WTC11 (cell line): ENCODE data around the gene ABHD17B. TPM values are rescaled to one million over a fixed set of nuclear protein-coding genes. Genes with fewer than 3 reads are reported as not detected.

Source experiments
- ATAC-seq: fragments of 200-7000 bp; cut with Tn5 transposase; 2 replicates; pipeline ENCODE4 v1.10.0; 2021; ENCODE audit warnings: mild to moderate bottlenecking, moderate library complexity
- CTCF ChIA-PET: fragments of 300-600 bp; sonication (Branson Sonifier 250); formaldehyde crosslinking; loops from one replicate; lab custom pipeline; 2021; ENCODE audit warnings: antibody characterized with exemption; lab: Charles Lee
- POLR2A ChIA-PET: fragments of 350-600 bp; sonication (Branson Sonifier 250); formaldehyde crosslinking; loops from one replicate; lab custom pipeline; 2021; ENCODE audit warnings: antibody characterized with exemption; lab: Charles Lee
- DNase-seq: peaks from one replicate; pipeline ENCODE4 v3.0.0; 2021; ENCODE audit warnings: low spot score
- H3K27ac Mint-ChIP-seq: 2 replicates; pipeline ENCODE4 v1.8.0; 2021; ENCODE audit warnings: mixed read lengths
- H3K27me3 Mint-ChIP-seq: 2 replicates; pipeline ENCODE4 v1.8.0; 2021; ENCODE audit warnings: low read depth, mild to moderate bottlenecking, moderate library complexity, mixed read lengths
- H3K36me3 Mint-ChIP-seq: 2 replicates; pipeline ENCODE4 v1.8.0; 2021; ENCODE audit warnings: mixed read lengths
- H3K4me1 Mint-ChIP-seq: 2 replicates; pipeline ENCODE4 v1.8.0; 2022; ENCODE audit warnings: mixed read lengths
- H3K4me3 Mint-ChIP-seq: 2 replicates; pipeline ENCODE4 v1.8.0; 2021; ENCODE audit warnings: mild to moderate bottlenecking, moderate library complexity, mixed read lengths
- H3K9me3 Mint-ChIP-seq: 2 replicates; pipeline ENCODE4 v1.8.0; 2021; ENCODE audit warnings: mixed read lengths
- AR ChIP-seq: fragments of 250-450 bp; sonication (Bioruptor Pico); IDR thresholded peaks from 2 replicates; pipeline ENCODE4 v1.9.0; 2021; ENCODE audit warnings: mild to moderate bottlenecking
- ATF1 ChIP-seq: sonication (generic); formaldehyde crosslinking; IDR thresholded peaks from 2 replicates; pipeline ENCODE4 v1.8.1; 2023; ENCODE audit warnings: mild to moderate bottlenecking, moderate library complexity, missing genetic modification reagents
- ATF2 ChIP-seq: sonication (generic); formaldehyde crosslinking; IDR thresholded peaks from 2 replicates; pipeline ENCODE4 v1.8.1; 2022; ENCODE audit warnings: low read depth, missing genetic modification reagents, borderline replicate concordance
- ATF6 ChIP-seq: sonication (generic); formaldehyde crosslinking; IDR thresholded peaks from 2 replicates; pipeline ENCODE4 v1.8.1; 2023; ENCODE audit warnings: mild to moderate bottlenecking, missing genetic modification reagents
- ELF4 ChIP-seq: sonication (generic); formaldehyde crosslinking; IDR thresholded peaks from 2 replicates; pipeline ENCODE4 v1.8.1; 2022; ENCODE audit warnings: low read depth, mild to moderate bottlenecking, moderate library complexity, missing genetic modification reagents
- FOXK1 ChIP-seq: sonication (generic); formaldehyde crosslinking; IDR thresholded peaks from 2 replicates; pipeline ENCODE4 v1.8.0; 2022; ENCODE audit warnings: mild to moderate bottlenecking, moderate library complexity, missing genetic modification reagents
- HMGA2 ChIP-seq: fragments of 250-450 bp; sonication (Bioruptor Pico); IDR thresholded peaks from 2 replicates; pipeline ENCODE4 v1.4.0; 2021; ENCODE audit warnings: mild to moderate bottlenecking, moderate library complexity
- RORB ChIP-seq: fragments of 250-450 bp; sonication (Bioruptor Pico); IDR thresholded peaks from 2 replicates; pipeline ENCODE4 v1.9.0; 2021; ENCODE audit warnings: mild to moderate bottlenecking
- SMAD3 ChIP-seq: sonication (generic); formaldehyde crosslinking; IDR thresholded peaks from 2 replicates; pipeline ENCODE4 v1.8.0; 2022; ENCODE audit warnings: missing genetic modification reagents, mild to moderate bottlenecking, borderline replicate concordance
- USF2 ChIP-seq: sonication (generic); formaldehyde crosslinking; IDR thresholded peaks from 2 replicates; pipeline ENCODE4 v1.8.1; 2023; ENCODE audit warnings: mild to moderate bottlenecking, missing genetic modification reagents, moderate library complexity
- ZBTB21 ChIP-seq: sonication (generic); formaldehyde crosslinking; IDR thresholded peaks from 2 replicates; pipeline ENCODE4 v1.8.1; 2023; ENCODE audit warnings: mild to moderate bottlenecking, missing genetic modification reagents, borderline replicate concordance
- ZNF219 ChIP-seq: sonication (generic); formaldehyde crosslinking; IDR thresholded peaks from 2 replicates; pipeline ENCODE4 v1.8.0; 2023; ENCODE audit warnings: missing genetic modification reagents, mild to moderate bottlenecking, borderline replicate concordance
- ZSCAN18 ChIP-seq: fragments of 250-450 bp; sonication (Bioruptor Pico); IDR thresholded peaks from 2 replicates; pipeline ENCODE4 v2.1.2; 2022; ENCODE audit warnings: mild to moderate bottlenecking, moderate library complexity
- total RNA-seq: library from RNA; stranded (reverse); gene quantifications from 3 replicates; pipeline ENCODE4 v1.2.3, GENCODE V29; 2021
- TF ChIP-seq, protein P1 (sequence below): fragments of 200-600 bp; IDR thresholded peaks from 2 replicates; pipeline ENCODE4 v1.8.0; 2022; ENCODE audit warnings: antibody characterized with exemption
- TF ChIP-seq, protein P2 (sequence below): fragments of 250-450 bp; sonication (Bioruptor Pico); IDR thresholded peaks from 2 replicates; pipeline ENCODE4 v1.9.0; 2021; ENCODE audit warnings: moderate library complexity, mild to moderate bottlenecking, inconsistent platforms, borderline replicate concordance
- TF ChIP-seq, protein P3 (sequence below): sonication (generic); formaldehyde crosslinking; IDR thresholded peaks from 2 replicates; pipeline ENCODE4 v1.8.1; 2023; ENCODE audit warnings: mild to moderate bottlenecking, missing genetic modification reagents
- TF ChIP-seq, protein P4 (sequence below): sonication (generic); formaldehyde crosslinking; IDR thresholded peaks from 2 replicates; pipeline ENCODE4 v1.8.1; 2023; ENCODE audit warnings: mild to moderate bottlenecking, missing genetic modification reagents, moderate library complexity

ABHD17B gene
- total RNA-seq, 1 experiment from 2014 or later = 56.6 TPM

DNA sequence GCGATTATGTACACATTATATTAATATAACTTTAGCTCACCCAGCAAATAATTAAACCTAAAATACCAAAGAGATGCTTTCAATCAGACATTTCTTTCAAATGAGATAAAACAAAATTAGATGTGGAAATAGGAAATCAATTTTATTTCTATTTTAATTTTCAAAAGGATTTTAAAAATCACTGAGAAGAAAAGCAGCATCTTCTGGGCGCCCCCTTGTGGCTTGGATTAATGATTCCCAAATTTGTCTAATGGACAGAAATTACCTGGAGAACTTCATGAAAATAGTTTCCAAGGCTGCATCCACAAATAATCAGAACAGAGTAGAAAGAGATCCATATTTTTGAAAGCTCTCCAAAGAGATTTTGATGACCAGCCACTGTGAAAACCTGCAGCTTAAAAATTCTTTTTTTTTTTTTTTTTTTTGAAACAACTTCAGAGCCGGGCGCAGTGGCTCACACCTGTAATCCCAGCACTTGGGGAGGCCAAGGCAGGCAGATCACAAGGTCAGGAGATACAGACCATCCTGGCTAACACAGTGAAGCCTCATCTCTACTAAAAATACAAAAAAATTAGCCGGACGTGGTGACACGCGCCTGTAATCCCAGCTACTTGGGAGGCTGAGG lies 91.8 kb downstream of the ABHD17B start:
- TF ChIP-seq, protein P1, sequence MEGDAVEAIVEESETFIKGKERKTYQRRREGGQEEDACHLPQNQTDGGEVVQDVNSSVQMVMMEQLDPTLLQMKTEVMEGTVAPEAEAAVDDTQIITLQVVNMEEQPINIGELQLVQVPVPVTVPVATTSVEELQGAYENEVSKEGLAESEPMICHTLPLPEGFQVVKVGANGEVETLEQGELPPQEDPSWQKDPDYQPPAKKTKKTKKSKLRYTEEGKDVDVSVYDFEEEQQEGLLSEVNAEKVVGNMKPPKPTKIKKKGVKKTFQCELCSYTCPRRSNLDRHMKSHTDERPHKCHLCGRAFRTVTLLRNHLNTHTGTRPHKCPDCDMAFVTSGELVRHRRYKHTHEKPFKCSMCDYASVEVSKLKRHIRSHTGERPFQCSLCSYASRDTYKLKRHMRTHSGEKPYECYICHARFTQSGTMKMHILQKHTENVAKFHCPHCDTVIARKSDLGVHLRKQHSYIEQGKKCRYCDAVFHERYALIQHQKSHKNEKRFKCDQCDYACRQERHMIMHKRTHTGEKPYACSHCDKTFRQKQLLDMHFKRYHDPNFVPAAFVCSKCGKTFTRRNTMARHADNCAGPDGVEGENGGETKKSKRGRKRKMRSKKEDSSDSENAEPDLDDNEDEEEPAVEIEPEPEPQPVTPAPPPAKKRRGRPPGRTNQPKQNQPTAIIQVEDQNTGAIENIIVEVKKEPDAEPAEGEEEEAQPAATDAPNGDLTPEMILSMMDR = peak; percentile 66
- TF ChIP-seq ATF2 (CRISPR knock-in tag) = no peak
- H3K27ac Mint-ChIP-seq = no peak overlapping the region
- peaks cover 44% of the 10 kb centered on the region for H3K4me1 Mint-ChIP-seq
- no peak for ATAC-seq
- H3K4me3 Mint-ChIP-seq = no peak overlapping the region
- POLR2A ChIA-PET = no interaction called here
- H3K9me3 Mint-ChIP-seq = peaks cover 8% of the 10 kb centered on the region
- H3K36me3 Mint-ChIP-seq = 0 out of 2 replicates have a peak, but pooled peaks cover 4% of the 10 kb centered on the region
- peak; percentile 23 for DNase-seq
- H3K27me3 Mint-ChIP-seq = no peaks in the 10 kb centered on the region
- CTCF ChIA-PET = interaction anchor here (0.7 to 5.1 kb wide), 8 partner anchors 12 to 373 kb away, joined by 3 to 42 read pairs (median 5); partner anchors contain the start of genes ABHD17B and C9orf85

- CTCF ChIA-PET = interaction anchor here (0.9 to 5.1 kb wide), 3 partner anchors 9 to 208 kb away, joined by 3 to 42 read pairs (median 5); no protein-coding TSS in a partner anchor
- no peak for DNase-seq
- POLR2A ChIA-PET = no interaction called here
- H3K27me3 Mint-ChIP-seq = no peaks in the 10 kb centered on the region
- H3K9me3 Mint-ChIP-seq = no peaks in the 10 kb centered on the region
- H3K4me1 Mint-ChIP-seq = peaks cover 27% of the 10 kb centered on the region
- H3K4me3 Mint-ChIP-seq = no peak overlapping the region
- H3K27ac Mint-ChIP-seq = no peak overlapping the region
- no peaks in the 10 kb centered on the region for H3K36me3 Mint-ChIP-seq
- ATAC-seq = peak; percentile 46; the same call in 1 of the 2 replicates
- no peak for TF ChIP-seq ZSCAN18
- TF ChIP-seq, protein P2, sequence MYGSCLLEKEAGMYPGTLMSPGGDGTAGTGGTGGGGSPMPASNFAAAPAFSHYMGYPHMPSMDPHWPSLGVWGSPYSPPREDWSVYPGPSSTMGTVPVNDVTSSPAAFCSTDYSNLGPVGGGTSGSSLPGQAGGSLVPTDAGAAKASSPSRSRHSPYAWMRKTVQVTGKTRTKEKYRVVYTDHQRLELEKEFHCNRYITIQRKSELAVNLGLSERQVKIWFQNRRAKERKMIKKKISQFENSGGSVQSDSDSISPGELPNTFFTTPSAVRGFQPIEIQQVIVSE (CRISPR knock-in tag) = no peak
- TF ChIP-seq ATF6 (CRISPR knock-in tag) = no peak
- TF ChIP-seq HMGA2 (CRISPR knock-in tag) = no peak
- no peak for TF ChIP-seq AR (CRISPR knock-in tag)
- TF ChIP-seq, protein P3, sequence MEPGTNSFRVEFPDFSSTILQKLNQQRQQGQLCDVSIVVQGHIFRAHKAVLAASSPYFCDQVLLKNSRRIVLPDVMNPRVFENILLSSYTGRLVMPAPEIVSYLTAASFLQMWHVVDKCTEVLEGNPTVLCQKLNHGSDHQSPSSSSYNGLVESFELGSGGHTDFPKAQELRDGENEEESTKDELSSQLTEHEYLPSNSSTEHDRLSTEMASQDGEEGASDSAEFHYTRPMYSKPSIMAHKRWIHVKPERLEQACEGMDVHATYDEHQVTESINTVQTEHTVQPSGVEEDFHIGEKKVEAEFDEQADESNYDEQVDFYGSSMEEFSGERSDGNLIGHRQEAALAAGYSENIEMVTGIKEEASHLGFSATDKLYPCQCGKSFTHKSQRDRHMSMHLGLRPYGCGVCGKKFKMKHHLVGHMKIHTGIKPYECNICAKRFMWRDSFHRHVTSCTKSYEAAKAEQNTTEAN (CRISPR knock-in tag) = no peak
- no peak for TF ChIP-seq SMAD3
- no peak for TF ChIP-seq ZBTB21 (CRISPR knock-in tag)
- TF ChIP-seq ZNF219 = no peak
- TF ChIP-seq USF2 = no peak
- TF ChIP-seq, protein P4, sequence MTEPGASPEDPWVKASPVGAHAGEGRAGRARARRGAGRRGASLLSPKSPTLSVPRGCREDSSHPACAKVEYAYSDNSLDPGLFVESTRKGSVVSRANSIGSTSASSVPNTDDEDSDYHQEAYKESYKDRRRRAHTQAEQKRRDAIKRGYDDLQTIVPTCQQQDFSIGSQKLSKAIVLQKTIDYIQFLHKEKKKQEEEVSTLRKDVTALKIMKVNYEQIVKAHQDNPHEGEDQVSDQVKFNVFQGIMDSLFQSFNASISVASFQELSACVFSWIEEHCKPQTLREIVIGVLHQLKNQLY (CRISPR knock-in tag) = no peak
- TF ChIP-seq ATF1 (CRISPR knock-in tag) = no peak
- no peak for TF ChIP-seq ELF4 (CRISPR knock-in tag)
- TF ChIP-seq RORB = no peak
- TF ChIP-seq FOXK1 (CRISPR knock-in tag) = no peak
Observed at GRCh38 chr9:71816916-71817451, 94.0 kb downstream of the ABHD17B start.
